Keratinocyte (primary cell): ENCODE results near the gene NCS1.

ENCODE experiments used
- EZH2 ChIP-seq: IDR thresholded peaks from one replicate; pipeline ENCODE4 v1.6.1; 2012; ENCODE audit warnings: inconsistent platforms, mild to moderate bottlenecking, low read length, moderate library complexity
- TF ChIP-seq, protein P1 (sequence below), 3 experiments: IDR thresholded peaks in 1 of 3; conservative IDR thresholded peaks in 1 of 3; optimal IDR thresholded peaks in 1 of 3; 2 replicates in 2 of 3; 3 replicates in 1 of 3; pipeline versions ENCODE3 to v1.5.1; 2011; ENCODE audit warnings: low read length in 3 of 3, mild to moderate bottlenecking in 3 of 3, moderate library complexity in 2 of 3, control low read depth in 1 of 3, inconsistent platforms in 1 of 3; ENCODE audit not compliant: insufficient read depth in 2 of 3; ENCODE audit errors: extremely low read depth in 1 of 3

DNA sequence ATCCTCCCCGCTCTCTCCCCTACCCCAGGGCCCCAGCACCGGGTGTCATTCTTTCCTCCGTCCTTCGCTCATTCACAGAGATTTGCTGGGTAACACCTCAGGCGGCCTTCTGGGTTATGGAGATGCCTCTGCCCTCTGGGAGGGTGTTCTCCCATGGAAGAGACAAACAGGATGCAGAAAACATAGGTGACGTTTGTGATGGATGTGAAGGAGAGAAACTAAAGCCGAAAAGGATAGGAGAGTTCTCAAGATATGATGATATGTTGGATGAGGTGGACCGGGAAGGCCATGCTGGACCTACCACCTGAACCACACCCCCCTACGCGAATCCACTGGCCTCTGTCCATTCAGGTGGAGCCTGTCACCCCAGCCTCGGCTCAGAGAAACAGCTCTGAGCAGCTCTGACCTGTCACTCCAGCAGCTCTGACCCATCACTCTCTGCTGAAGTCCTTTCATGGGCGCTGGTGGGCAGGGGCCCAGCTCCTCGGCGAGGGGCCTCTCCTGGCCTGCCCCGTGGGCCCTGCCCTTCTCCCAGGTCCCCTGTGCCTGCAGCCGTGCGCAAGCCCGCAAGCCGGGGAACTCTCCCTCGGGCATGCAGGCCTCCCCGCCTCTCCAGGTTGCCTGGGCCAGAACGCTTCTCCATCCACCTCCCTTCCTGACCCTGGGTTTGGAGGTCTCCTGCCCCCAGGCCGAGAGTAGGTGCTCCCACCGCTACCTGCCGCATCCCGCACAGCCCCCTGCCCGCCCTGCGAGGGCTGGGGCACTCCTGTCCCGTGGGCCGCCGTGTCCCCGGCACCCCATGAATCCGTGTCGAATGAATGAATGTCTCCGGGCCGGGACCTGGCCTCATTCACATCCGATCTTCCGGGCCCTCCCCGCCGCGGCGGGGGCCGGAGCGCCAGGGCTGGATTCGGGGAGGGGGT, 717 bp upstream of the NCS1 start:
- TF ChIP-seq, protein P1, sequence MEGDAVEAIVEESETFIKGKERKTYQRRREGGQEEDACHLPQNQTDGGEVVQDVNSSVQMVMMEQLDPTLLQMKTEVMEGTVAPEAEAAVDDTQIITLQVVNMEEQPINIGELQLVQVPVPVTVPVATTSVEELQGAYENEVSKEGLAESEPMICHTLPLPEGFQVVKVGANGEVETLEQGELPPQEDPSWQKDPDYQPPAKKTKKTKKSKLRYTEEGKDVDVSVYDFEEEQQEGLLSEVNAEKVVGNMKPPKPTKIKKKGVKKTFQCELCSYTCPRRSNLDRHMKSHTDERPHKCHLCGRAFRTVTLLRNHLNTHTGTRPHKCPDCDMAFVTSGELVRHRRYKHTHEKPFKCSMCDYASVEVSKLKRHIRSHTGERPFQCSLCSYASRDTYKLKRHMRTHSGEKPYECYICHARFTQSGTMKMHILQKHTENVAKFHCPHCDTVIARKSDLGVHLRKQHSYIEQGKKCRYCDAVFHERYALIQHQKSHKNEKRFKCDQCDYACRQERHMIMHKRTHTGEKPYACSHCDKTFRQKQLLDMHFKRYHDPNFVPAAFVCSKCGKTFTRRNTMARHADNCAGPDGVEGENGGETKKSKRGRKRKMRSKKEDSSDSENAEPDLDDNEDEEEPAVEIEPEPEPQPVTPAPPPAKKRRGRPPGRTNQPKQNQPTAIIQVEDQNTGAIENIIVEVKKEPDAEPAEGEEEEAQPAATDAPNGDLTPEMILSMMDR (optimal IDR thresholded peaks at IDR 0.05 in 1 of 3, IDR thresholded peaks at IDR 0.05 in 1 of 3, conservative IDR thresholded peaks at IDR 0.05 in 1 of 3; ENCODE audit: extremely low read depth in 1 of 3, insufficient read depth in 2 of 3, low read length in 3 of 3): no peak
- no peak for TF ChIP-seq EZH2
